H1 (cell line): ENCODE measurements around the gene CDC42EP4. TPM values are rescaled to one million over a fixed set of nuclear protein-coding genes. Genes with fewer than 3 reads are reported as not detected.

Experiments used
- CTCF ChIA-PET: fragments of 300-600 bp; sonication (Branson Sonifier 250); formaldehyde crosslinking; loops from one replicate; lab custom pipeline; 2021; ENCODE audit not compliant: partially characterized antibody; lab: Charles Lee
- POLR2A ChIA-PET: fragments of 300-600 bp; sonication (Branson Sonifier 250); formaldehyde crosslinking; loops from one replicate; lab custom pipeline; 2021; ENCODE audit warnings: inconsistent platforms; ENCODE audit not compliant: partially characterized antibody; lab: Charles Lee
- DNase-seq, 2 experiments: peaks; one replicate each; pipeline versions ENCODE4 v3.0.0 to v3.0.0-alpha.2; 2010 to 2022; ENCODE audit warnings: low spot score in 2 of 2, low read depth in 1 of 2, mixed read lengths in 1 of 2
- FAIRE-seq: peaks from 2 replicates; lab custom pipeline; 2011; peaks lifted over from hg19 to GRCh38; lab: Jason Lieb, UNC
- H2AFZ ChIP-seq: 2 replicates; pipeline ENCODE4 v1.8.1; 2012; ENCODE audit warnings: low read length, inconsistent platforms
- H2AK5ac ChIP-seq: 2 replicates; pipeline ENCODE4 v1.6.1; 2013; ENCODE audit warnings: low read depth, low read length
- H2BK120ac ChIP-seq: replicated peaks from 2 replicates; pipeline ENCODE3; 2013; ENCODE audit warnings: low read depth, low read length, inconsistent platforms
- H2BK12ac ChIP-seq: 2 replicates; pipeline ENCODE4 v1.6.1; 2013; ENCODE audit warnings: low read depth, low read length
- H2BK15ac ChIP-seq: 2 replicates; pipeline ENCODE4 v1.6.1; 2013; ENCODE audit warnings: low read length
- H2BK20ac ChIP-seq: 2 replicates; pipeline ENCODE4 v1.6.1; 2013; ENCODE audit warnings: low read length
- H2BK5ac ChIP-seq: 2 replicates; pipeline ENCODE4 v1.6.1; 2013; ENCODE audit warnings: low read depth, low read length
- H3K14ac ChIP-seq: 2 replicates; pipeline ENCODE4 v1.6.1; 2013; ENCODE audit warnings: inconsistent platforms; ENCODE audit not compliant: insufficient read length
- H3K18ac ChIP-seq: 2 replicates; pipeline ENCODE4 v1.6.1; 2013; ENCODE audit warnings: low read length; ENCODE audit errors: extremely low read depth
- H3K23ac ChIP-seq: 2 replicates; pipeline ENCODE4 v1.6.1; 2013; ENCODE audit warnings: inconsistent platforms; ENCODE audit not compliant: insufficient read length
- H3K23me2 ChIP-seq: 2 replicates; pipeline ENCODE4 v1.6.1; 2013; ENCODE audit warnings: low read depth, low read length
- H3K27ac ChIP-seq: 2 replicates; pipeline ENCODE4 v1.6.1; 2011; ENCODE audit warnings: low read depth, low read length, inconsistent platforms
- H3K27me3 ChIP-seq, 4 experiments: replicated peaks in 1 of 4; 1 replicate in 1 of 4; 2 replicates in 3 of 4; pipeline versions ENCODE4 v1.6.1 to v1.8.1; 2011 to 2013; ENCODE audit warnings: low read length in 3 of 4, mild to moderate bottlenecking in 3 of 4, inconsistent platforms in 2 of 4, mixed read lengths in 2 of 4, moderate library complexity in 1 of 4; ENCODE audit not compliant: control insufficient read depth in 3 of 4, insufficient read depth in 3 of 4; ENCODE audit errors: extremely low read depth in 1 of 4
- H3K36me3 ChIP-seq, 4 experiments: 2 replicates each; pipeline versions ENCODE4 v1.6.1 to v1.8.1; 2011 to 2013; ENCODE audit warnings: mild to moderate bottlenecking in 4 of 4, low read length in 3 of 4, moderate library complexity in 2 of 4, control low read depth in 1 of 4, inconsistent platforms in 1 of 4; ENCODE audit not compliant: insufficient read depth in 4 of 4, control insufficient read depth in 2 of 4
- H3K4ac ChIP-seq: replicated peaks from 2 replicates; pipeline ENCODE3; 2013; ENCODE audit warnings: low read length, low read depth, mixed read lengths, inconsistent platforms; ENCODE audit not compliant: insufficient read length
- H3K4me1 ChIP-seq, 4 experiments: replicated peaks in 1 of 4; 1 replicate in 1 of 4; 2 replicates in 3 of 4; pipeline versions ENCODE4 v1.6.1 to v1.8.1; 2011 to 2013; ENCODE audit warnings: low read length in 3 of 4, inconsistent platforms in 2 of 4, mixed read lengths in 1 of 4; ENCODE audit not compliant: insufficient read depth in 4 of 4, control insufficient read depth in 3 of 4
- H3K4me2 ChIP-seq, 2 experiments: 2 replicates each; pipeline versions ENCODE4 v1.6.1 to v1.8.1; 2011 to 2013; ENCODE audit warnings: low read depth in 2 of 2, low read length in 2 of 2, control low read depth in 1 of 2, inconsistent platforms in 1 of 2, mild to moderate bottlenecking in 1 of 2; ENCODE audit not compliant: insufficient read depth in 1 of 2
- H3K4me3 ChIP-seq, 4 experiments: fragments of 200-600, 300-600 bp in 1 of 4; sonication (generic), shearing (Covaris generic), sonication (Bioruptor Twin) in 1 of 4; 2 replicates each; pipeline versions ENCODE4 v1.5.1 to v1.8.1; 2011 to 2016; ENCODE audit warnings: low read length in 4 of 4, low read depth in 3 of 4, control low read depth in 2 of 4, inconsistent platforms in 2 of 4, mild to moderate bottlenecking in 2 of 4, mixed read lengths in 1 of 4, moderate library complexity in 1 of 4; ENCODE audit not compliant: insufficient read depth in 2 of 4; ENCODE audit errors: extremely low read depth in 1 of 4
- H3K56ac ChIP-seq: replicated peaks from 2 replicates; pipeline ENCODE3; 2013; ENCODE audit warnings: low read depth, mild to moderate bottlenecking, mixed read lengths, low read length, inconsistent platforms; ENCODE audit not compliant: insufficient read length
- H3K79me1 ChIP-seq: 2 replicates; pipeline ENCODE4 v1.6.1; 2013; ENCODE audit warnings: low read depth, low read length, control low read depth
- H3K79me2 ChIP-seq, 2 experiments: 2 replicates each; pipeline versions ENCODE4 v1.6.1 to v1.8.1; 2012 to 2013; ENCODE audit warnings: low read length in 2 of 2, mild to moderate bottlenecking in 2 of 2, inconsistent platforms in 1 of 2; ENCODE audit not compliant: insufficient read depth in 2 of 2, control insufficient read depth in 1 of 2
- H3K9ac ChIP-seq, 4 experiments: replicated peaks in 1 of 4; 1 replicate in 1 of 4; 2 replicates in 3 of 4; pipeline versions ENCODE4 v1.6.1 to v1.8.1; 2011 to 2013; ENCODE audit warnings: low read depth in 3 of 4, low read length in 3 of 4, control low read depth in 2 of 4, mild to moderate bottlenecking in 2 of 4, moderate library complexity in 2 of 4, inconsistent platforms in 1 of 4; ENCODE audit errors: extremely low read depth in 1 of 4
- H3K9me3 ChIP-seq, 2 experiments: 2 replicates each; pipeline versions ENCODE4 v1.6.1 to v1.8.1; 2012 to 2013; ENCODE audit warnings: mild to moderate bottlenecking in 2 of 2, moderate library complexity in 2 of 2, control low read depth in 1 of 2, inconsistent platforms in 1 of 2, low read depth in 1 of 2, low read length in 1 of 2, mixed read lengths in 1 of 2; ENCODE audit not compliant: insufficient read depth in 2 of 2
- H4K20me1 ChIP-seq, 2 experiments: replicated peaks in 1 of 2; 2 replicates each; pipeline versions ENCODE3 to v1.8.1; 2011 to 2013; ENCODE audit warnings: inconsistent platforms in 2 of 2, low read length in 2 of 2, mild to moderate bottlenecking in 1 of 2; ENCODE audit not compliant: insufficient read depth in 2 of 2, control insufficient read depth in 1 of 2
- H4K5ac ChIP-seq: 2 replicates; pipeline ENCODE4 v1.6.1; 2013; ENCODE audit warnings: low read length, low read depth, mixed read lengths, inconsistent platforms; ENCODE audit not compliant: insufficient read length
- H4K8ac ChIP-seq: 2 replicates; pipeline ENCODE4 v1.8.0; 2013; ENCODE audit warnings: mild to moderate bottlenecking, moderate library complexity, low read length, inconsistent platforms; ENCODE audit not compliant: insufficient read depth; ENCODE audit errors: extremely low read depth
- H4K91ac ChIP-seq: replicated peaks from 2 replicates; pipeline ENCODE3; 2013; ENCODE audit warnings: low read length, mixed read lengths, inconsistent platforms; ENCODE audit not compliant: insufficient read length
- WGBS, 2 experiments: shearing (Covaris generic) in 1 of 2; methylation state at CpG; one replicate each; pipeline versions ENCODE4 v1.1.6 to v1.1.7; 2013 to 2015; ENCODE audit warnings: low lambda C conversion rate in 2 of 2, mixed read lengths in 2 of 2, inconsistent platforms in 1 of 2, low coverage in 1 of 2, missing lambda C conversion rate in 1 of 2; ENCODE audit not compliant: insufficient replicate concordance in 2 of 2, insufficient coverage in 1 of 2, insufficient read length in 1 of 2; ENCODE audit errors: extremely low coverage in 1 of 2, missing lambda C conversion rate in 1 of 2; 5-methylcytosine and 5-hydroxymethylcytosine counted together
- polyA plus RNA-seq, 7 experiments: library from polyadenylated mRNA; depleted of rRNA in 3 of 7; stranded (reverse) in 5 of 7; unstranded in 2 of 7; fragments of >200 nt in 5 of 7; fragments of 200-250 nt in 2 of 7; gene quantifications; 1 replicate in 5 of 7; 2 replicates in 1 of 7; 4 replicates in 1 of 7; pipeline versions ENCODE4 v1.2.1 to v1.2.3, GENCODE V29; 2011 to 2013; ENCODE audit warnings: missing spikeins in 2 of 7, mixed read lengths in 2 of 7
- total RNA-seq: library from RNA; stranded (reverse); fragmentation: NEBNext Ultra II Directional; extraction: Animal tissue kit (Norgen Biotek cat#: 25700); gene quantifications from 2 replicates; pipeline ENCODE4 v1.2.1, GENCODE V29; 2021

The CDC42EP4 gene
- total and polyA plus RNA-seq, 2 of the 8 experiments (the other 6 are each of a cell fraction or from before 2014, with no cell fraction given), result 8.8 to 12.6 TPM

GRCh38 chr17:73352261-73352660 lies 40.5 kb upstream of the CDC42EP4 start:
- Histone ChIP-seq H3K79me1 (no peaks in the 10 kb centered on the region), H3K23me2 (no peaks in the 10 kb centered on the region), H3K4ac (no peak overlapping the region), H4K5ac (no peak overlapping the region), H3K14ac (no peak overlapping the region), H2AK5ac (0 out of 2 replicates have a peak overlapping the region, but pooled peaks have one; percentile 39), H4K91ac (no peak overlapping the region), H3K79me2 (no peaks in the 10 kb centered on the region), H3K4me1 (peaks cover 0 to 18% (median 9%) of the 10 kb centered on the region in 4 experiments; a peak in 6 of 7 replicates), H3K4me2 (no peak overlapping the region), H2BK120ac (no peak overlapping the region), H3K18ac (no peak overlapping the region), H3K36me3 (no peaks in the 10 kb centered on the region), H4K8ac (no peak overlapping the region), H2BK20ac (no peak overlapping the region), H2BK15ac (no peak overlapping the region), H3K27ac (no peak overlapping the region), H2AFZ (no peak overlapping the region), H3K27me3 (no peaks in the 10 kb centered on the region; a peak in 1 of 7 replicates), H4K20me1 (no peaks in the 10 kb centered on the region), H3K23ac (no peak overlapping the region), H3K9ac (no peak overlapping the region), H2BK12ac (no peak overlapping the region), H3K56ac (no peak overlapping the region), H3K9me3 (no peaks in the 10 kb centered on the region), H2BK5ac (no peak overlapping the region), H3K4me3 (no peak overlapping the region)
- 91% methylated on average over 10 of the region's 13 CpGs; no CpG with 5 or more reads in 1 of the 2 experiments for WGBS, 2 experiments
- FAIRE-seq, result no peak
- ChIA-PET CTCF (interaction anchor here (0.6 to 2.0 kb wide), 4 partner anchors 8 to 97 kb away, joined by 3 to 6 read pairs (median 5); no protein-coding TSS in a partner anchor), POLR2A (interaction anchor here (0.6 to 1.1 kb wide), 3 partner anchors 8 to 619 kb away, joined by 3 read pairs; no protein-coding TSS in a partner anchor)
- DNase-seq, result no peak
